Left cardiac atrium (tissue), 4 donors: ENCODE measurements around the gene LRRC7. TPM values are rescaled to one million over a fixed set of nuclear protein-coding genes. Genes with fewer than 3 reads are reported as not detected.
"Not testable (repeated sequence)": the region's sequence is repeated elsewhere in the genome, so short reads cannot be mapped to it uniquely, and the experiment has no call there.

ENCODE experiments used
- ATAC-seq, 2 donors: fragments of 200-7000 bp; cut with Tn5 transposase; one replicate each; pipeline ENCODE4 v1.9.1; 2020; ENCODE audit warnings: mild to moderate bottlenecking in 2 of 2, moderate library complexity in 2 of 2
- DNase-seq: peaks from one replicate; pipeline ENCODE4 v3.0.0-alpha.2; 2020
- intact Hi-C, 2 donors: fragments of 100-400 bp; cut with DNase I; formaldehyde crosslinking; loops; one replicate each; pipeline versions ENCODE4 v1.14.1 to v1.15.1; 2022 to 2023
- total RNA-seq, 2 donors: library from RNA; stranded (reverse); fragmentation: NEBNext Ultra II Directional; extraction: Animal tissue kit (Norgen Biotek cat#: 25700); gene quantifications; one replicate each; pipeline ENCODE4 v1.2.1, GENCODE V29; 2021
- donor health status: DM: no; HTN: yes; CAD: no.
- donor health status: DM: no; HTN: yes; CAD: no; lungs with severe emphysema.
- donor health status: DM: yes; HTN: yes; CAD: no.
- donor health status: Dilated cardiomyopathy.

Gene LRRC7
- total RNA-seq, 2 donors from 2014 or later: 5.7 to 6.2 TPM

DNA sequence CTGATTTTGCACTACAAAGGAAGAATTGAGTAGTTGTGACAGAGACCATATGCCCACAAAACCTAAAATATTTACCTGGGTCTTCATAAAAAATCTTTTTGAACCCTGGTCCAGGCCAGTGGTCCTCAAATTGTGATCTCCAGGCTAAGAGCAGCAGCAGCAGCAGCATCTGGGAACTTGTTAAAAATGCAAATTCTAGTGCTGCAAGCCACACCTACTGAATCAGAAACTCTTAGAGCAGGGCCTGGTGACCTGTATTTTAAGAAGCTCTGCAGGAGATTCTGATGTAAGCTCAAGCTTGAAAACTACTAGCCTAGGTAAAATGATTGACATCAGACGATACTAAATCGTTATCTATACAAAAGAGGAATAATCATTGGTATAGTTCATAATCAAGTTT lies 112.2 kb downstream of the LRRC7 start:
- DNase-seq (no peak), ATAC-seq (no peak)
- intact Hi-C loops: no loop called here

DNA sequence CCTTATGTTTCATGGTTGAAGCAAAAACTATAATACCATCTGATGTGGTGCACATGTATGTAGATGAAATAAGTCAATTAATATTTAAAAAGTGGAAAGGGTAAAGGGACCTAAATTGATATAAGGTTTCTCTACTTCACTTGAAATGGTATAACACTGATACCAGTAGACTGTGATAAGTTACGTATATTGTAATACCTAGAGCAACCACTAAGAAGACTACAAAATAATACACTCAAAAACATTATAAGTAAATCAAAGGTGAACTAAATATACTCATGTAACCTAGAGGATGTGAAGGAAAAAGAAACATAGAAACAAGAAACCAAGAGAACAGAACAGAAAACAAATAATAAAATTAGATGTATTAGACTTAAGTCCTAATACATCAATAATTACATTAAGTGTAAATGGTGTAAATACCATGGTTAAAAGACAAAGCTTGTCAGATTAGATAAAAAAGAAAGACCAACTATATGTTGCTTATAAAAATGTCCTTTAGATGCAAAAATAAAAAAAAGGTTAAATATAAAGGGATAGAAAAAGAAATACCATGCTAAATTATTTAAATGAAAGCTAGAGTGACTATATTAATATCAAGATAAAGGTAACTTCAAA lies 118.8 kb downstream of the LRRC7 start:
- intact Hi-C loops: no loop called here
- DNase-seq: no peak
- no peak for ATAC-seq

GRCh38 chr1:69688193-69688592 lies 120.5 kb downstream of the LRRC7 start:
- intact Hi-C loops: no loop called here
- no peak for ATAC-seq
- no peak for DNase-seq

GRCh38 chr1:69691179-69691578 lies 123.5 kb downstream of the LRRC7 start:
- intact Hi-C loops: no loop called here
- ATAC-seq (no peak), DNase-seq (no peak)

GRCh38 chr1:69693921-69694675 lies 126.4 kb downstream of the LRRC7 start:
- DNase-seq: no peak
- no peak for ATAC-seq
- intact Hi-C loops: no loop called here

DNA sequence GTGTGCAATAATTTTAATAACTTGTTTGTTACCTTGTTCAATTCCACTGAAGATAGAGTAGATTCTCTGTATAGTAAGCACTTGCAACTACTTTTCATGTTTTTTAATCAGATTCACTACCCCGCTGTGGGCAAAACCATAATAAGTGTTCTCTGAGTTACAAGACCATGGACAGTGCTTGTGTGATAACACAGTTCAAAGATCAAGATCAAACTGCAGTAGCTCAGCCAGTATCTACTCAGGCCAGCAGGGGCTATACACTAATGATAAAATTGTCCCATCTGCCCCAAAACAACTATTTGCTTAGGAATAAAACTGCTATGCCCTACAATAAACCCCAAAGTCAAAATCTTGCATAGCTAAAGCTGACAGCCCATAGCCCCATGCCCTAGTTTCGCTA lies 129.6 kb downstream of the LRRC7 start:
- ATAC-seq (no peak), DNase-seq (no peak)
- intact Hi-C loops: no loop called here

DNA sequence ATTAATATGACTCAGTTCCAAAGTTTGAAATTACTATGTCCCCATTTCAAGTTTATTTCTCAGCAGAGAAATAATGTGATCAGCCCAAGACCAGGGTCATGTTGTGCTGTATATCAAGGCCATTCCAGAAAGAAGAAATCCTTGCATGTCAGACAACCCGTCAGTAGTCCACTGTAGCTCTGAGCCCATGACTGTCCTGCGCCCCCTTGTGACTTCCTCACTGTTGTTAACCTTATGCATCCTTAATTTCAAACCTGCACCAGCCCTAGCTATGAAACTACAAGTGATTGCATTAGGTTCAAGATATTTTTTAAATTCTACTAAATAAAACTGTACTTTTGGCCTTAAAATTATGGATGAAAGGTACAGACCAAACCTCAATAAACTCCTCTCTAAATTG lies 133.0 kb downstream of the LRRC7 start:
- intact Hi-C loops: no loop called here
- DNase-seq: no peak

GRCh38 chr1:69702085-69702484 lies 134.4 kb downstream of the LRRC7 start:
- DNase-seq (no peak), ATAC-seq (no peak)
- intact Hi-C loops: no loop called here

More for the DNA sequence above, 133.0 kb downstream of the LRRC7 start:
- no peak for ATAC-seq

- DNase-seq: no peak
- intact Hi-C loops: no loop called here
- no peak for ATAC-seq
Observed at GRCh38 chr1:69706473-69706872, 138.8 kb downstream of the LRRC7 start.

GRCh38 chr1:69707103-69707502 lies 139.4 kb downstream of the LRRC7 start:
- intact Hi-C loops: no loop called here
- no peak for ATAC-seq
- no peak for DNase-seq

DNA sequence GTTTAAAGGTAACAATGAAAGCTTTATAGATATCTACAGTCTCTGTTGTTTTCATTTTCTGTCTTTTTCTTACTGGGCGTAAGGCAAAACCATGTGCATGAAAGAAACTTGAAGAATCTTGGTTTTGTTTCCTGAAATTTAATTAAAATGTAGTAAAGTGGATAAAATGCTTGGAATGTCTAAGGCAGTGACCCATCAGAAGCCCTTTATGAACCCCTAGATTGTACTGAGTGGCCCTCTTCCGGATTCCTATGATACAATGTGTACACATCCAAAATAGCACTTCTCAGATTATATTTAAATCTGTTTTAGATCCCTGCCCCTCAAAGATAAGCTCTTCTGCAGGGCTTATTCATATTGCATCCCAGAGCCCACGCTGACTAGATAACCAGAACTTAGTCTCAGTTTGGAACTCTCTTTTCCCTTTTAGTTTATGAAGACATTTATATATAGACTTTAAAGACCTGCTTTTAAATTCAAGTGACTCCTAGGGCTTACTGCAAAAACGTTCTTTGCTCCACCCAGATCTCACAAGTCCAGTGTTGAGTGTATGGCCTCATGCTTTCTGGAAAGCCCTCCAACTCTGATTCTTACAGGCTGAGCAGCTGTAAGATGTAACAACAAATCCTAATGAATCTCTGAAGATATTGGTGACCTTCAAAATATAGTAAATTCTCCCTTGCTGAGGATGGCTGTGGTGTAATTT lies 142.9 kb downstream of the LRRC7 start:
- DNase-seq (no peak), ATAC-seq (peak; percentile 60 to 76)
- intact Hi-C loops: loop anchor here in 1 of 2 donors (10.0 kb wide), 1 partner anchor 146 kb away; the partner anchor contains the start of gene LRRC7

DNA sequence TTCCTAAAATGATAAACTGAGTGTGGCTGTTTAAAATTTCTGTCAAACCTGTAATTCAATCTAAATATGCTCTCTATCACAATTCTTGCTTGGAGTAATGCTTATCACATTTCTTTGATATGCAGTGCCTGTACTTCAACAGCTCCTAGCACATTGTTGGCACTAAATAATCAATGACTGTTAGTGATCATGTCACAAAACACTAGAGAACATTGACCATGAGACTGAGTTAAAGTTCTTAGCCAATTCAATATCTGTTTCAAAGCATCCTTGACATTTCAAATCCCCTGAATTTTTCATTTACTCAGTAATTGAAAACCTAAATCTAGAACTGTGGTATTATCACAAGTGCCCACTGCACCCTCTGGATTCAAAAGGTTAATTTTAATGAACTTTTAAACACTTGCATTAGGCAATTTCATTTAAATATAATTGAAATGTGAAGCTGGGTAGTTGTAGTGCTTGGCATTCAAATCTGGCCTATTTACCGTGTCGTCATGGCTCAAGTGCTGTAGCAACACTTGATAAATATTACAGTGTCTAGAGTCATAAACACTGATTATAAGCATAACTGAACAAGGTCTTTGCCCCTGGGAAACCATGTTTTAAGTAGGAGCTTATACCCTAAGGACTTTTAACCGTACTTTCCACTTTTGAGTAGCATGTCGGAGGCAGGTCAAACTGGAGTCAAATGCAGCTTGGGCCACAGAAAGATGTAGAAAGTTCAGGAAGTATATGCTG lies 143.6 kb downstream of the LRRC7 start:
- ATAC-seq (peak; percentile 69), DNase-seq (no peak)
- intact Hi-C loops: loop anchor here in 1 of 2 donors (10.0 kb wide), 1 partner anchor 147 kb away; the partner anchor contains the start of gene LRRC7

DNA sequence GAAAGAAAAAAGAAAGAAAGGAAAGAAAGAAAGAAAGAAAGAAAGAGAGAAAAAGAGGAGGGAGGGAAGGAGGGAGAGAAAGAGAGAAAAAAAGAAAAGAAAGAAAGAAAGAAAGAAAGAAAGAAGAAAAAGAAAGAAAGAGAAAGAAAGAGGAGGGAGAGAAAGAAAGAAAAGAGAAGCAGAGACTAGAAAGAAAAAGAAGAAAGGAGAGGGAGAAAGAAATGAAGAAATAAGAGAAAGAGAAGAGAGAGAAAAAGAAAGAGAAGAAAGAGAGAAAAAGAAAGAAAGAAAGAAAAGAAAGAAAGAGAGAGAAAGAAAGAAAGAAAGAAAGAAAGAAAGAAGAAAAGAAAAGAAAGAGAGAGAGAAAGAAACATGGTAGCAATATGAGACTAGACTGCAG lies 150.1 kb downstream of the LRRC7 start:
- intact Hi-C loops: loop anchor here in 1 of 2 donors (10.0 kb wide), 1 partner anchor 153 kb away; the partner anchor contains the start of gene LRRC7
- DNase-seq, ATAC-seq: not testable (repeated sequence)

- intact Hi-C loops: no loop called here
- ATAC-seq (no peak), DNase-seq (no peak)
Observed at GRCh38 chr1:69728206-69728605, 160.5 kb downstream of the LRRC7 start.

DNA sequence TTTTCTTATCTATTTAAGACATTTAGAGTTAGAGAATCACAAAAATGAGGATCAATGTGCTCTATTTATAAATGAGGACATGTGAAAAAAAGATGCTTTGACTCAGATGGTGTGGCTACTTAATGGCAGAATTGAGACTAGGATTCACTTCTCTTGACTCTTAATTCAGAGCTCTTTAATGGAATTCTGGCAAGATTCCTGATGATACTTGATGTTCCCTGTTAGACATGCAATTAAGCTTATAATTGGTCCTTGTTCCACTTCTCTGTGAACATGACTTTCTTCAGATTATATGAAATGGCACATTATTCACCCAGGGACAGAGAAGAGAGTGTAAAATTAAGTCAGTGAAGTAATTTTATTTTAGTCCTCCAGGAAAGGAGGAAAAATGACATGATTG lies 165.3 kb downstream of the LRRC7 start:
- DNase-seq (no peak), ATAC-seq (no peak)
- intact Hi-C loops: loop anchor here in 1 of 2 donors (10.0 kb wide), 1 partner anchor 1158 kb away; no protein-coding TSS in a partner anchor

GRCh38 chr1:69737527-69738185 lies 169.9 kb downstream of the LRRC7 start:
- no peak for DNase-seq
- peak; percentile 53 to 71 for ATAC-seq
- intact Hi-C loops: loop anchor here in 1 of 2 donors (10.0 kb wide), 1 partner anchor 1163 kb away; no protein-coding TSS in a partner anchor

- DNase-seq (no peak), ATAC-seq (peak in 1 of 2 donors; percentile 23)
- intact Hi-C loops: loop anchor here in 1 of 2 donors (10.0 kb wide), 1 partner anchor 1164 kb away; no protein-coding TSS in a partner anchor
Observed at GRCh38 chr1:69738458-69739250, 170.9 kb downstream of the LRRC7 start.

DNA sequence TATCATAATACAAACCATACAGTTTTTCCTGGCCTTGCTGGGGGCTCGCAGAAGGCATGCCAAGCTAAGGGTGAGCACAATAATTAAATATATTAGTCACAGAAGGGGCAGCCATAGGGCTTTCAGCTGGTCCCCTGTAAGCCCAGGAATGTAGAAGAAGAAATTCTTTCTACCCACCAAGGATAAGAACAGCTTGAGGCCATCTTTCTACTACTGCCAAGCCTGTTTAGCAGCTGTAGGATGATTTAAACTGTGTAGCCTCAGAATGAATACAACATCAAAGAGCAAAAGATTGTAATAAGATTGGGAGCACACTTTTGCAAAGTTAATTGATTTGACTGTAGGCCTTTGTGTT lies 171.5 kb downstream of the LRRC7 start:
- intact Hi-C loops: loop anchor here in 1 of 2 donors (10.0 kb wide), 1 partner anchor 1164 kb away; no protein-coding TSS in a partner anchor
- no peak for ATAC-seq
- no peak for DNase-seq
